ENCODE results near the gene S100A16.

Gene S100A16

DNA sequence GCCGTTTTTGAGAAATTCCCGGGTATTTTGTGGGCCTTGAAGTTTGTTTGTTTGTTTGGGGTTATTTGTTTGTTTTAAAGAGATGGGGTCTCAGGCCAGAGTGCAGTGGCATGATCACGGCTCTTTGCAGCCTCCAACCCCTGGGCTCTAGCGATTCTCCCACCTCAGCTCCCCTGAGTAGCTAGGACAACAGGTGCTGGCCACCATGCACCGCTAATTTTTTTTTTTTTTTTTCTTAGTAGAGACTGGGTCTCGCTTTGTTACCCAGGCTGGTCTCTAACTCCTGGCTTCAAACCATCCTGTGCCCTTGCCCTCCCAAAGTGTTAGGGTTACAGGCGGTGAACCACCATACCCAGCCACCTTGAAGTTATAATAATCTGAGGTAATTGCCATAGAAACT, 22.9 kb upstream of the S100A16 start:
- DNase-seq: no peak

DNA sequence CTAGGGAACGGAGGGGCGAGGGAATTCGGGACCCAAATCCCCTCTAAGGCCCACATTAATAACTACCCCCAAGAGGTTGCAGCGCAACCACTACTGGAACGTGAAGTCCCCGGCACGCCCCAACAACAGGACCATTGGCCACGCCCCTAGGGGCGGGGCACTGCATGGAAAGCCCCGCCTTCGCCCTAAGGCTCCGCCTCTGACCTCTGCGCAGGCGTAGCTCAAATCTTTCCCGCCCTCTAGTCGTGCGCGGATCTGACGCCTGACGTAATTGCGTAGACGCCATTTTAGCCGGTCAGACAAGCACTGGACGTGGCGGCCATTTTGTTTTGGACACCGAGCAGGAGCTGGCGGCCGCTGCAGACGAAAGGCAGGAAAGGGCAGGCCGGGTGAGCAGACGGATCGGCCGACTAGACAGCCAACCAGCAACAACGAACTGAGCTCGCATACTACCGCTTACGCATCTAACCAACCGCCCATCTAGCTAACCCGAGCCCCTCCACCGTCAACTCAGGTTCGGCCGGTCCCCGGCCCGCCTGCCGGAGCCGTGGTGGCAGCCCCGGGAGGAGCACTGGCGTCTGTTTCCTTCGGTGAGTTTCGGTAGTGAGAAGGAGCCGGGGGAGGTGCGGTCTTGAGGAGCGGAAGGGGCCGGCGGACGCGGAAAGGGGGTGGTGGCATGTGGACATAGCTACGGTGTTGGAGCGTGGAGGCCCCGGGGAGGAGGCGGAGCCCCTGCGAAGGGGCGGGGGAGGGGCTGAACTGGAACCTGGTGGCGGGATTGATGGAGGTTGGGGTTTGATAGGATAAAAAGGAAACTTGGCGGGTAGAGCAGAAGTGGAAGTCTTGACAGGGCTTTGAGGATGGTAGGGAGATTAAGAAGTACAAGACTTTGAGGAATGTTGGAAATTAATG, 21.1 kb upstream of the S100A16 start, which contains the start of gene CHTOP:
Gene CHTOP (plus strand): TSS at position 313 of the 912 bp plus-strand sequence. CDS start 2,523 bp downstream, outside the sequence.
- DNase-seq: peak; percentile 98

DNA sequence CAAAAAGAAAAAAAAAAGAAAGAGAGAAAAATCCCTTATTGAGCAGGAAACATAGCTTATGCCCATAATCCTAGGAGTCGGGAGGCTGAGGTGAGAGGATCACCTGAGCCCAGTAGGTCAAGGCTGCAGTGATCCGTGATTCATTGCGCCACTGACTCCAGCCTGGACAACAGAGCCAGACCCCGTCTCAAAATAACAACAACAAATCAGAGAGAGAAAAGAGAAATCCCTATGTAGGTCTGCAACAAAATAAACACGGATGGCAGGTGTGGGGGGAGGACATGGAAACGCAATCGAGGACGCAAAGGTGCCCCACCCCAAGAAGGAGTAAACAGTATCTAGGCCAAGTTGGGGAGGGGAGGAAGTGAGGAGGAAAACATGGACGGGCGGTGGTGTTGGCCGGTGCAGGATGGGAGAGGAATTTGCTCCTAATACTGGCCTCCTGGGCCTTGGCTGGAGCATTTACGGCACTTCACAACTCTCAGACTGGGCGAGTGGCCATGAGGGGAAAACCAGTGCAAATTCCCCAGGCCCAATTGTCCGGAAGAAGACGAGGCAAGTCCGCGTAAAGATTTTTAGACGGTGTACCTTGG, 20.3 kb upstream of the S100A16 start:
- no peak for DNase-seq

DNA sequence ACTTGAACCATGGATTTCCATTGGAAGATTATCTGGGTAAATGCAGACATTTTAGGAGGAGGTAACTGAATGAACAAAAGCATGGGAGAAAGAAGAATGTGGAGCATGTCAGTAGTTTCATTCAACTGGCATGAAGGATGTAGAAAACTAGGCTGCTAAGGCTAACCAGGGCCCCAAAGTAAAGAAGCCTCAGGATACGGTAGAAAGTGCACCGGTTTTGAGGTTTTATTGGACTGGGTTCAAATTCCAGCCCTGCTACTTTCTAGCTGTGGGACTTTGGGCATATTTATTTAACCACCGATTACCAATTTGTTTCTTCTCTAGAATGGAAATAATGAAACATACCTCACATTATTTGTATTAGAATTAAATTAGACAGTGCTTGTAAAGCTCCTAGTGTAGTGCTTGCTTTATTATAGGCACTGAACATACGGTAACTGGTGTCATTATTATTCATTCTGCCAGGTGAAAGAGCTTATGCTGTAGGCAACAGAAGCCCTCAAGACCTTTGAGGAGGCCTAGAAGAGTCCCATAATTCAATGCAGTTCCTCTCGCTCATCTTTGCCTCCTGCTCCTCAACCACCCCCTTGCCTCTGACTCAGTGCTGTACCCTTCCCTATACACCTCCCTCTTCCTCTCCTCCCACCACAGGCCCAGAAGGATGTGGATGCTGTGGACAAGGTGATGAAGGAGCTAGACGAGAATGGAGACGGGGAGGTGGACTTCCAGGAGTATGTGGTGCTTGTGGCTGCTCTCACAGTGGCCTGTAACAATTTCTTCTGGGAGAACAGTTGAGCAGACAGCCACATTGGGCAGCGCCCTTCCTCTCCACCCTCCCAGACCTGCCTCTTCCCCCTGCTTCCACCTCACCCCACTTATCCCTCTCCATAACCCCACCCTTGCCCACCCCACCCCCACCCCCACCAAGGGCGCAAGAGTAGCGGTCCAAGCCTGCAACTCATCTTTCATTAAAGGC, 18.4 kb upstream of the S100A16 start:
- DNase-seq: no peak

DNA sequence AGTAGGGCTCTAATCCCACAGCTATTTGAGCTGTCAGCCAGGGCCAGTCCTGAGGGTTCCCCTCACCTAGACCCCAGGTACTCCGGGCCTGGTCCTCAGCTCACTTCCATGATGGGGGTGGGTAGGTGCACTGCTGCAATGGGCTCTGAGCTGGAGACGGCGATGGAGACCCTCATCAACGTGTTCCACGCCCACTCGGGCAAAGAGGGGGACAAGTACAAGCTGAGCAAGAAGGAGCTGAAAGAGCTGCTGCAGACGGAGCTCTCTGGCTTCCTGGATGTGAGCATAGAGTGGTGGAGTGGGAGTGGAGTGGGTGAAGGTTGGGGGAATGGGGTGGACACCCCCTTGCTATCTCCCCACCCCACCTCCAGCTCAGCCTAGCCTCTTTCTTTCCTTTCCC, 17.4 kb upstream of the S100A16 start:
- DNase-seq: no peak

DNA sequence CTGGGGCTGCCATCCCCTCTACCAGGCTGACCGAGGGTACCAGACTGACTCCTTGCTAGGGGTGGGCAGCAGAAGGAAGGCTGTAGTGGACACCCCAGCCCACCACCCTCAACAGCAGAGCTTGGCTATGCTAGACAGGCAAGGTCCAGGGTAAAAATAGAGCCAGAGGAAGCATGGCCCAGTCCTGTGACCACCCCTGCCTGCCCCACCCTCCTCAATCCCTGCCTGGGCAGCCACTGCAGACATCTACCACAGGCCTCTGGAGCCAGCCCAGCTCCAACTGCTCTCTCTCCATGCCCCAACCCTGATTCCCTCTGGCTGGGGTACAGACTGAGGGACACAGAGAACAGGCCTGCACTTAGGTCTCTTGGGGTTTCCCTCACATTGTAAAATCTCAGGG, 17.0 kb upstream of the S100A16 start:
- DNase-seq: no peak

DNA sequence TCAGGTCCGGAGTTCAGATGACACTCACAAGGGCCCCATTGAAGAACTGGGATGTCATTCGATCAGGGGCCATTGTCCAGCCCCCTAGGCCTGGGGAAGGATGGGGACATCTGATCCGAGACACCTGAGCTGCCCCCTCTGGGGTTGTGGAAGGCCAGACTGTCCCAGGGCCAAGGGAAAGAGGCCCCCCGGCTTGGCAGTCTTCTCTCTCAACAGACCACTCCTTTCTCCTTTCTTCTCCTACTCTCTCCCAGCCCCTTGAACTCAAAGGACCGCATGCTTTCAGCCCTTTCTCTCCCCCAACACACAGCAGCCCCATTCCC, 16.4 kb upstream of the S100A16 start:
- DNase-seq: no peak

DNA sequence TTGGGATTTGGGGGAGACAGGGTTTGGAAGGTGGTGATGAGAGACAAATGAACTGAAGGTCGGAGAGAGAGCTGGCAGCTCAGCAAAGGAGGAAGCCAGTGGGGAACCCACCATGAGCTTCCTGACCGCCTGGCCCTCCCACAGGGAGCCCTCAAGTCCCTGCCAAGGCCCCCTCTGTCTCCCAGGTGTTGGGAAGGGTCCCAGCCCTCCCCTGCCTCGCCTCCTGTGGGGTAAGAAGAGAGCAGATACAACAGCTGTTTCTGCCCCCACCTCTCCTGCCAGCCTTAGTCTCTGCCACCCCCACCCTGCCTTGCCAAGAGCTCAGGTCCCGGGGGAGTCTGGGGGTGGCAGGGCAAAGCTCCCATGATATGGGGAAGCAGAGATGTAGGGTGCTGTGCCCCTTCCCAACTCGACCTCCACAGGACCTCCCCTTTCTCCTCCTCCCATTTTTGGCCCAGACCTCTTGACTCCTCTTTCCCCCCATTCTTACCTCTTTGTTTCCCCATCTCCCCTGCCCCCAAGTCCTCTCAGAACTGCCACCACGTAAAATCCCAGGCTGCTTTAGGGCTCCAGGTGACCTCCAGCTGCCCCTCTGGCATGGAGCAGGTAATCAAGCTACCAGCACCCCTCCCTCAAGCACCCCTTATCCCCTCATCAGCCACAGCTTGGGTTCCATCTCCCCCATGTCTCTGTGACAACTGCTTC, 15.9 kb upstream of the S100A16 start:
- DNase-seq: no peak

DNA sequence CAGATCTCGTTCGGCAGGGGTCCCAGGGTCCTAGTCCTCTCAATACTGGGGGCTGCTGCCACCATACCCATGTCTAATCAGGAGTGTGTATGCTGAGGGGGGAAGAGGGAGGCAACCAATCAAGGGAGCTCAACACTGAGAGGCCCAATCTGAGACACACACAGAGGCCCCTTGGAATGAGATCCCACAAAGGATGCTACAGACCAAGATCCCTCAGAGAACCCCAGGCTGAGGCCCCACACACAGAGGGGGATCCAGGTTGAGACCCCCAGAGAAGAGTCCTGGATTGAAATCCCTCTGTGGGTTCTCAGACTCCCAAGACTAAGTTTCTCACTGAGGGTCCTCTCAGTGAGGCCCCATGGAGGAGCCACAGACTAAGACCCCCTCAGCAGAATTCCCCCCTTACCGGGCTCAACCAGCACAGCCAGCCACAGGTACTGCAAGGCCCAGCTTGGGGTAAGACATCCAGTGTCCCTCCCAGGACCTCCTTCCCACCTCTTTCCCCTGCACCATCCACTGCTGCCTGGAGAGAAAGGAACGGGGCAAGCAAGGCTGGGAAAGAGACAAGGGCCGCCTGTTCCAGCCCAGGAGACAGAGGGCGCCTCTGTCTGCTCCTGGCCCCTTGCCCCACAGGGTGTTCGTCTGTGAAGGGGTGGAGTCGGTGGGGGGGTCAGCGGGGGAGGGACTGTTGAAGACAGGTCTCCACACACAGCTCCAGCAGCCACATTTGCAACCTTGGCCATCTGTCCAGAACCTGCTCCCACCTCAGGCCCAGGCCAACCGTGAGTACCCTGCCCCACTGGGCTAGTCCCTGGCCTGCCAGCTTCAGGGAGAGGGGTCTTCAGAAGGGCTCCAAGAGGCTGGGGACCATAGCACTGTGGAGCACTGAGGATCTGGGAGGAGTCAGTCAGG, 15.0 kb upstream of the S100A16 start, which contains the start of gene S100A1:
Gene S100A1 (plus strand): TSS at position 720 of the 912 bp plus-strand sequence. CDS start 2,088 bp downstream, outside the sequence.
- no peak for DNase-seq

DNA sequence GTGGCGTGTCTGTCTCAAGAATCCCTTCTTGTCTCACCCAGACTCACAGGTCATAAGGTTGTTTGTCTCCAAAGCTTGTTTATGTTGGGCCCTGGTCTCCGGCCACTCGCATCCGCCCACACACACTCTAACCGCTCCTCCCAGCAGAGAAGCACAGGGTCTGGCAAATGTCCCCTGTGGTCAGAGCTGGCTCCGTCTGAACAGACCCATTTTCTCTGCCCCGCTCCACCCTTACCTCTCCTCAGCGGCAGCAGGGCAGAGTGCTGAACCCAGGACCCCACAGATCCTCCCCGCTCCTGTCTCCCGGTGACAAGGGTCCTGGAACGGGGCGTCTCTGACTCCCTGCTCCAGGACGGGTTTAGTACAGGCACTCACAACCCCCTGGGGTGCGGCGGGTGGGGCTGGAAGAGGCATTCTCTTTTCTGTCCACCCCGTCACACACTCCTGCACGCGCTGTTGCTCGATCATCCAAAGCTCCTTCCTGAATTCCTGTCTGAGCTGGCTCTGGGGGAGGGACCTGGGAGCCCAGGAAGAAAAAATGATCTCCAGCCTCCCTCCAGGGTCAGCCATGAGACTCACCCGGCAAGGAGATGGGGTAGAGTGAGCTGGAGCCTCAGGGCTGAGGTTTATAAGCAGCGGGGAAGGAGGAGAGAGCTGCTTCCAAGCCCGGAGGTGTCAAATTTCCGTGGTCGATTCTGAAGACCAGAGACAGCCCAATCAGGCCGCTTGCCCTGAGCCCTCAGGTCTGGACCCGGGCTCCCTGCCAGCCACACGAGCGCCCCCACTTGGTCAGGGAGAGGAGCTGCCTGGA, 14.2 kb upstream of the S100A16 start, which contains the start of gene S100A13:
Gene S100A13 (minus strand): TSS at position 602 of the 811 bp plus-strand sequence. CDS start 1,033 bp downstream, outside the sequence.
- DNase-seq: peak; percentile 95

DNA sequence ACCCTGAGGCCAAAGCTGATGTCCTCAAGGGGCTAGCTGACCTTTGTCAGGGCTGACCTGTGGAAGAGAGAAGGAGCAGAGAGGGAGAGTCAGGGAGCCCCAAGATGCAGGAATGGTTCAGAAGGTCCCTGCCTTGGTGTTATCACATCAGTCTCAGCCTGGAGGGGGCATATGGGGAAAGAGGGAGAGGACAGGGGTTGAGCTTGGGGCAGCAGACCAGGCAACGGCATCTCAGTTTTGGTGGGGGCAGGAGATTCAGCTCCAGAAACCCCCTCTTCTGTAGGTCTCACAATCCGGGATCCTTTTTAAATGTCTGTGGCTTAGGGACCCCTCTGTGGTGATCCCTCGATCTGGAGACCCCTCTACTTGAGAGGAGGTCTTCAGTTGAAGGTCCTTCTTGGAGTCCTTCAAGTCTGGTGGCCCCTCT, 13.6 kb upstream of the S100A16 start:
- no peak for DNase-seq

DNA sequence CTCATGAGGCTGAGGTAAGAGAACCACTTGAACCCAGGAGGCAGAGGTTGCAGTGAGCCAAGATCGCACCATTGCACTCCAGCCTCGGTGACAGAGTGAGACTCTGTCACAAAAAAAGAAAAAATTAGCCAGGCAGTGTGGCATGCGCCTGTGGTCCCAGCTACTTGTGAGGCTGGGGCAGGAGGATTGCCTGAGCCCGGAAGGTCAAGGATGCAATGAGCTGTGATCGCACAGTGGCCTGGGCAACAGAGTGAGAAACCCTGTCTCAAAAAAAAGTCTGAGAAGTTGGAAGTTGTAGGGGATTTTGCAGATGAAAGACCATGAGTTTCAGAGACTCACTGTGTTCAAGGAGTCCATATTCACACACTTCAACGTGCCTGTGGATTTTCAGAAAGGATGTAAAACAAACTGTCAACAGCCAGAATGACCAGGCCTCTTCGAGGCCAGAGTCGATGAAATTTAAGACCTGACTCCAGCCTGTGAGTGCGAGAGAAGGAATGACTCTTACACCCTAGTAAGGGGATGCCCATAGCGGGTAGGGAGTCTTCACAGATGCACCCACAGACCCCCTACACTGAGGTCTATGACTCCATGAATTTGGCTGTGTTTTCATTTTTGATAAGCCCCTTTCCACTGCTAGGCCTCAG, 12.2 kb upstream of the S100A16 start:
- no peak for DNase-seq

DNA sequence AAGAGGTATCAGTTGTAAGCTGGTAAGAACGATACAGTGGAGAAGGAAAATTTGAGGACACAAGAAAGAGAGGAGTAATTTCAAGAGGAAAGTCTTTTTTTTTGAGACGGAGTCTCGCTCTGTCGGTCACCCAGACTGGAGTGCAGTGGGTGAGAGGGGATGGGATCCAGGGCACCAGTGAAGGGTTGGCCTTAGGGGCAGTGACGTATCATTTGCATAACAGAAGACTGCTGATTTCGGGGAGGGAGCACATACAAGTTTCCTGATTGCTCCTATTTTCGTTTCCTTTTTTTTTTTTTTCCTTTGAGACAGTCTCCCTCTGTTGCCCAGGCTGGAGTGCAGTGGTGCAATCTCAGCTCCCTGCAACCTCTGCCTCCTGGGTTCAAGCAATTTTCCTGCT, 10.2 kb upstream of the S100A16 start:
- DNase-seq: no peak

DNA sequence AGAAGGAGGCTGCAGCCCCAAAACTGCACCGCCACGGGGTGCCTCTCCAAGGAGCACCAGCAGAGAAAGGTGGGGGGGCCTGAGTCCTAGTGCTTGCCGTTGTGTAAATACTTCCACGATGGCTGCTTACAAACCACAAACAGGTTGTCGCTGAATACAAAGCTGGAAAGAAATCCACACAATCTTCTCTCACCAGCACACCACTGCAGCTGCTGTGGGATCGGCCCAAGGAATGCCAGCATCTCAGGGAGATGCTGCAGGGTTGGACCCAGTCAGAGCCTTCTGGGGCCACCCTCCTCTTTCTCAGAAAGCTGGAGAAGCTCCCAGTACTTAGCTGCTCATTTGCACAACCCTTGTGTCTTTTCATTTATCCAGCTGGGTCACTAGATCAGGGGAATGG, 6.2 kb upstream of the S100A16 start:
- DNase-seq: no peak

DNA sequence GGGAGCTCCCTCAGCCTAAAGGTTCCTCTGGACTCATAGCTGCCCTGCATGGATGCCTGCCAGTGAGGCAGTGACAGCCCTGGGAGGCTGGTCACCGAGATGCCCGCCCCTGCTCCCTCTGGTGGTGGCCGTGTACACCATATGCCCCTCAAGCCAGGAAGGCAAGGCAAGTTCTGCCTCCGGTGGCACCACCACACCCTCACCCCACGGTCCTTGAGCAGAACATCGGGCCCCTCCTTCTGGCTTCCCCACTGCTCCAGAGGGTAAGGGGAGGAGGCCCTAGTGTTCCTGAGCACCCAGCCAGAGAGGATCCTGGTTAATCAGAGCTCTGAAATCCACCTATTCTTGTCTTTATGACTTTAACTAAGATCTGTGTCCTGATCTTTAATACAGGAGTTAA, 4.7 kb upstream of the S100A16 start:
- no peak for DNase-seq

DNA sequence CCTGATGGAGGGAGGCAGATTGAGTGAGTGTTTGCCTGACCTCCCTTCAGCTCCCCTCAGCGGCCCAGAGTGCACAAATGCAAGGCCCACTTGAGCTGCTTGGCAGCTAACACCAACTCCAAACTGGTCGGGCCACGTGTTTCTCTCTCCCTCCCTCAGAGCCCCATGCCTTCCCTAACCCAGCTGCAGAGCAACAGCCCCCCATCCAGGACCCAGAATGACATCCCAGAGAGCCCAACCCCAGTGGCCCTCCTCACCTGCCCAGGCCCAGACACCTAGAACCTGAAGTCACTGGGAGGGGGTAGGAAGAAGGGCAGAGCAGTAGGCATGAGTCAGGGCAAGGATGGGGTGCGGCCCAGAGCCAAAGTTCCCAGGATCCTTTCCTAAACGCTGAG, 4.0 kb upstream of the S100A16 start:
- no peak for DNase-seq

DNA sequence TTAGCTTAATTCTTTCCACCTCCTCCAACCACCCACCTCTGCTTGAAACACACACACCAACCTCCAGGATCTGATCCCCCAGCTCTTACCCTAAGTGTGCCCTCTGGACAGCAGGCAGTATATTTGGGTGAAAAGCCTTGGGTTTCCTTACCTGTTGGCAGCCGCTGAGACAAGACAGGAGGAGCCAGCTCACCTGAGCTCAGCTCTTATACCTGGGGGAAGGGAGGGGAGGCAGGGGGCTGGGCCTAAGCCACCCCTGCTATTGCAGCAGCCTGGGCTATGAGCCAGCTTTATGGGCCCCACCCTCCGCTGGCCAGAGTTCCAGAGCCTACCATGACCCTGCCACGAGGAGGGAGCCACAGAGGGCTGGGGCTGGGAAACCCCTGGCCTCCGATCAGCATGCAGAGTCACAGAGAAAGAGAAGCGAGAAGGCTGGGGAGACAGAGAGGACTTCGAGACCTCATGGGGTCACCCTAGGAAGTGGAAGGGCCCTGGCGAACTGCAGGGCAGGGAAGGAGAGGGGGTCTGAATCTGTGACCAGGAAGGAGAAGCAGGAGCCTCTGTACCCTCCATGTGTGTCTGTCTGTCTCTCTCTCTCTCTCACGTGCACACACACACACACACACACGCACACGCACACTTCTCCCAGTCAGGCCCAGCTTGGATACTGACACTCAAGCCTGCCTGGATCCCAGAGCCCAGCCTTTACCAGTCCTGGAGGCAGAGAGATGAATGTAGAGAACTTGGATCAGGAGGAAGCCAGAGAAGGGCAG, 3.4 kb upstream of the S100A16 start, which contains the start of gene S100A14:
Gene S100A14 (minus strand): TSS at position 182 of the 773 bp plus-strand sequence. CDS start 467 bp downstream, outside the sequence.
- no peak for DNase-seq

DNA sequence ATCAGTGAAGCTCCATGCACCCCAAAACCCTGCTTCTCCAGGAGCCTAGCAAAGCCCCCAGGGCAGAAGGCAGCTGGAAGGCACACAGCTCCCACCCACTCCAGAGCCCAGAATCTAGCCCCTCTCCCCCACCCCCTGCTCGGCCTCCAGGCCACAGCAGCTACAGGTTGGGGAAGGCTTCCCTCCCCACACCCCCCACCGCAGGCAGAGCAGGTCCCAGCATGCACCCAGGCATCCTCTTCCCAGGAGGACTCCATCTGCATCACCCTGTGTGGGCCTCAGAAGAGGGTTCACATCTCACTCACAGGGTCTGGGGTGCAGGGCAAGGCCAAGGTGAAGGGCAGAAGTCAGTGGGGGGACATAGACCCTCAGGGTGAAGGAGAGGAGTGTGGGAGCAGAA, 2.5 kb upstream of the S100A16 start:
- no peak for DNase-seq

DNA sequence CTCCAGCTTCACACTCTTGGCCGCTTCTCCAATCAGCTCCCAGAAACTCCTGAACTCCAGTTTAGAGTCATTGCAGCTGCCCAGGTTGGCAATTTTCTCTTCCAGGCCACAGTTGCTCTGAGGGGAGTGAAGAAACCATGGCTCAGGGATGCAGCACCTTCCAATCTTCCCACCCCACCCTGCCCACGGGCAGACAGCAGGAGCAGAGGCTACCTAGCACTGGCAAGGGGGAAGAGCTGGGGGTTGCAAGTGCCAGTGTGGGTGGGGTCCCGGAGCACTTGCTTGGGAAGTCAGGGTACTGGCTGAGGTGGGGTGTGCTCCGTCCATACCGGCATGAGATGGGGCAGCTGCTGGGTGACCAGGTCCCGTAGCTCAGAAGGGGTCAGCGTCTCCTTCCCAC, 2.0 kb upstream of the S100A16 start:
- no peak for DNase-seq
